GM18867 (cell line): ENCODE results near the gene EGLN2.
"Not testable (repeated sequence)": the region's sequence is repeated elsewhere in the genome, so short reads cannot be mapped to it uniquely, and the experiment has no call there.

Source experiments
- ATAC-seq: cut with Tn5 transposase; IDR thresholded peaks from one replicate; pipeline ENCODE4 v1.9.1; 2021; ENCODE audit warnings: mild to moderate bottlenecking, moderate library complexity; ENCODE audit not compliant: unreplicated experiment

The EGLN2 gene

GRCh38 chr19:40801426-40802299 is 2.7 kb downstream of the EGLN2 start:
- no peak for ATAC-seq

- no peak for ATAC-seq
These were observed 3.5 kb downstream of the EGLN2 start for GRCh38 chr19:40802300-40803169.

- ATAC-seq = no peak
These were observed 4.3 kb downstream of the EGLN2 start for GRCh38 chr19:40803170-40803856.

- ATAC-seq = no peak
These were observed 5.1 kb downstream of the EGLN2 start for GRCh38 chr19:40803857-40804782.

- no peak for ATAC-seq
These were observed 5.8 kb downstream of the EGLN2 start for GRCh38 chr19:40804783-40805242.

- ATAC-seq = no peak
These were observed 6.4 kb downstream of the EGLN2 start for GRCh38 chr19:40805258-40805868.

GRCh38 chr19:40806423-40807146 is 7.6 kb downstream of the EGLN2 start:
- ATAC-seq = peak; percentile 32

GRCh38 chr19:40807147-40808020 is 8.4 kb downstream of the EGLN2 start:
- no peak for ATAC-seq

GRCh38 chr19:40808021-40808325 is 9.0 kb downstream of the EGLN2 start:
- no peak for ATAC-seq

- no peak for ATAC-seq
These were observed 9.5 kb downstream of the EGLN2 start for GRCh38 chr19:40808497-40808896.

- ATAC-seq = no peak
These were observed 10.5 kb downstream of the EGLN2 start for GRCh38 chr19:40809358-40810086.

- ATAC-seq = no peak
These were observed 11.2 kb downstream of the EGLN2 start for GRCh38 chr19:40810160-40810559.

GRCh38 chr19:40810649-40811408 is 11.8 kb downstream of the EGLN2 start:
- peak; percentile 48 for ATAC-seq

- ATAC-seq = no peak
These were observed 12.7 kb downstream of the EGLN2 start for GRCh38 chr19:40811478-40812341.

GRCh38 chr19:40812571-40812970 is 13.6 kb downstream of the EGLN2 start:
- ATAC-seq = not testable (repeated sequence)

- no peak for ATAC-seq
These were observed 14.2 kb downstream of the EGLN2 start for GRCh38 chr19:40813182-40813581.
